ENCODE data around the gene RASA1. TPM values are rescaled to one million over a fixed set of nuclear protein-coding genes. Genes with fewer than 3 reads are reported as not detected.

The RASA1 gene
- polyA plus RNA-seq, 3 donors, result 2.1 to 20.1 (median 4.0) TPM

- no peak for DNase-seq
- Mint-ChIP-seq H3K27me3 (ENCODE audit: low read depth in 3 of 3) (no peaks in the 10 kb centered on the region), H3K4me3 (no peak overlapping the region), H3K4me1 (no peaks in the 10 kb centered on the region), H3K27ac (no peak overlapping the region), H3K9me3 (no peaks in the 10 kb centered on the region), H3K36me3 (peaks cover 52 to 74% of the 10 kb centered on the region in 2 donors)
- WGBS (ENCODE audit: insufficient coverage), result no CpG with 5 or more reads among the region's 1 CpG
- no peak overlapping the region for H2AFZ ChIP-seq (ENCODE audit: insufficient read depth, low read depth, low read length, poor library complexity, severe bottlenecking)
- no peak overlapping the region for H3K4me2 ChIP-seq (replicated peaks; ENCODE audit: extremely low read depth, low read length, poor library complexity, severe bottlenecking)
- no peak overlapping the region for H3K4me3 ChIP-seq (replicated peaks in 1 of 3; ENCODE audit: low read depth in 2 of 3, low read length in 3 of 3)
- no peak for TF ChIP-seq CTCF (IDR thresholded peaks at IDR 0.05)
- intact Hi-C loops (cut with micrococcal nuclease), result no loop called here
- no peak overlapping the region for H3K9ac ChIP-seq (ENCODE audit: insufficient read depth, low read length, poor library complexity, severe bottlenecking)
- peaks cover 45% of the 10 kb centered on the region for H4K20me1 ChIP-seq (ENCODE audit: insufficient read depth, low read length)
- peaks cover 90 to 99% of the 10 kb centered on the region in 2 donors for H3K36me3 ChIP-seq (replicated peaks in 1 of 2; ENCODE audit: control insufficient read depth in 1 of 2, insufficient read depth in 2 of 2, low read length in 2 of 2)
- no peaks in the 10 kb centered on the region for H3K27me3 ChIP-seq (ENCODE audit: control insufficient read depth in 2 of 2, insufficient read depth in 2 of 2, low read length in 2 of 2)
- H3K27ac ChIP-seq (ENCODE audit: low read depth in 1 of 2, low read length in 2 of 2), result no peak overlapping the region
- H3K4me1 ChIP-seq (ENCODE audit: control insufficient read depth in 1 of 2, insufficient read depth in 2 of 2, low read length in 2 of 2), result no peaks in the 10 kb centered on the region
- peaks cover 6% of the 10 kb centered on the region for H3K79me2 ChIP-seq (ENCODE audit: insufficient read depth, low read length)
- H3K9me3 ChIP-seq (replicated peaks in 1 of 2; ENCODE audit: control insufficient read depth in 1 of 2, insufficient read depth in 1 of 2, low read length in 2 of 2), result no peaks in the 10 kb centered on the region
These were observed 115.5 kb downstream of the RASA1 start for GRCh38 chr5:87383216-87383615.

- peaks cover 63 to 77% of the 10 kb centered on the region in 2 donors for H3K36me3 Mint-ChIP-seq
- H3K27me3 Mint-ChIP-seq (ENCODE audit: low read depth in 3 of 3), result no peaks in the 10 kb centered on the region
- peaks cover 90 to 98% of the 10 kb centered on the region in 2 donors for H3K36me3 ChIP-seq (replicated peaks in 1 of 2; ENCODE audit: control insufficient read depth in 1 of 2, insufficient read depth in 2 of 2, low read length in 2 of 2)
- H4K20me1 ChIP-seq (ENCODE audit: insufficient read depth, low read length), result peaks cover 54% of the 10 kb centered on the region
- no peaks in the 10 kb centered on the region for H3K4me1 Mint-ChIP-seq
- intact Hi-C loops (cut with micrococcal nuclease), result no loop called here
- no peaks in the 10 kb centered on the region for H3K27me3 ChIP-seq (ENCODE audit: control insufficient read depth in 2 of 2, insufficient read depth in 2 of 2, low read length in 2 of 2)
- H3K4me3 Mint-ChIP-seq, result no peak overlapping the region
- no peak overlapping the region for H3K4me3 ChIP-seq (replicated peaks in 1 of 3; ENCODE audit: low read depth in 2 of 3, low read length in 3 of 3)
- H2AFZ ChIP-seq (ENCODE audit: insufficient read depth, low read depth, low read length, poor library complexity, severe bottlenecking), result no peak overlapping the region
- peaks cover 6% of the 10 kb centered on the region for H3K79me2 ChIP-seq (ENCODE audit: insufficient read depth, low read length)
- H3K4me2 ChIP-seq (replicated peaks; ENCODE audit: extremely low read depth, low read length, poor library complexity, severe bottlenecking), result no peak overlapping the region
- no peak overlapping the region for H3K9ac ChIP-seq (ENCODE audit: insufficient read depth, low read length, poor library complexity, severe bottlenecking)
- peak overlapping the region in 1 of 7 donors; percentile 38 for H3K27ac Mint-ChIP-seq
- peak overlapping the region in 1 of 2 donors; percentile 23 for H3K27ac ChIP-seq (ENCODE audit: low read depth in 1 of 2, low read length in 2 of 2)
- DNase-seq, result no peak
- H3K9me3 Mint-ChIP-seq, result no peaks in the 10 kb centered on the region
- no peak for TF ChIP-seq CTCF (IDR thresholded peaks at IDR 0.05)
- WGBS (ENCODE audit: insufficient coverage), result no CpG with 5 or more reads among the region's 2 CpGs
- H3K4me1 ChIP-seq (ENCODE audit: control insufficient read depth in 1 of 2, insufficient read depth in 2 of 2, low read length in 2 of 2), result no peaks in the 10 kb centered on the region
- H3K9me3 ChIP-seq (replicated peaks in 1 of 2; ENCODE audit: control insufficient read depth in 1 of 2, insufficient read depth in 1 of 2, low read length in 2 of 2), result no peaks in the 10 kb centered on the region
These were observed 118.1 kb downstream of the RASA1 start for GRCh38 chr5:87385802-87386201.
